Spleen (tissue), 11 donors: ENCODE measurements around the gene RAET1G. TPM values are rescaled to one million over a fixed set of nuclear protein-coding genes. Genes with fewer than 3 reads are reported as not detected.
"Not testable (repeated sequence)": the region's sequence is repeated elsewhere in the genome, so short reads cannot be mapped to it uniquely, and the experiment has no call there.

Experiments used
- DNase-seq: peaks from one replicate; pipeline ENCODE4 v3.0.0-alpha.2; 2020
- H3K27ac ChIP-seq, 8 donors: fragments of 200-600 bp; sonication (generic) in 7 of 8; 1 replicate in 4 of 8; 2 replicates in 4 of 8; pipeline versions ENCODE4 v1.5.0 to v1.8.0; 2016 to 2021; ENCODE audit warnings: inconsistent platforms in 4 of 8, mild to moderate bottlenecking in 4 of 8, moderate library complexity in 1 of 8
- H3K27me3 ChIP-seq, 7 donors: fragments of 200-600 bp; sonication (generic) in 6 of 7; replicated peaks in 1 of 7; 1 replicate in 4 of 7; 2 replicates in 3 of 7; pipeline versions ENCODE4 v1.5.0 to v1.8.0; 2016 to 2021; ENCODE audit warnings: inconsistent platforms in 3 of 7, mild to moderate bottlenecking in 1 of 7
- H3K36me3 ChIP-seq, 6 donors: fragments of 200-600 bp; sonication (generic) in 5 of 6; 1 replicate in 4 of 6; 2 replicates in 2 of 6; pipeline versions ENCODE4 v1.5.0 to v1.8.0; 2016 to 2021; ENCODE audit warnings: inconsistent platforms in 2 of 6
- H3K4me1 ChIP-seq, 6 donors: fragments of 200-600 bp; sonication (generic) in 5 of 6; 1 replicate in 3 of 6; 2 replicates in 3 of 6; pipeline versions ENCODE4 v1.5.0 to v1.8.0; 2016 to 2021; ENCODE audit warnings: inconsistent platforms in 3 of 6
- H3K4me3 ChIP-seq, 8 donors: fragments of 200-600 bp; sonication (generic) in 7 of 8; 1 replicate in 4 of 8; 2 replicates in 4 of 8; pipeline versions ENCODE4 v1.5.0 to v1.8.0; 2016 to 2021; ENCODE audit warnings: inconsistent platforms in 4 of 8, mild to moderate bottlenecking in 4 of 8, moderate library complexity in 2 of 8
- H3K9me3 ChIP-seq, 8 donors: fragments of 200-600 bp; sonication (generic) in 7 of 8; 1 replicate in 4 of 8; 2 replicates in 4 of 8; pipeline versions ENCODE4 v1.5.0 to v1.8.0; 2016 to 2021; ENCODE audit warnings: inconsistent platforms in 4 of 8
- POLR2A ChIP-seq, 3 donors: fragments of 450-650 bp; IDR thresholded peaks; one replicate each; pipeline ENCODE4 v1.5.1; 2017; ENCODE audit warnings: antibody characterized with exemption in 3 of 3, mild to moderate bottlenecking in 1 of 3
- POLR2AphosphoS5 ChIP-seq, 3 donors: sonication (generic); formaldehyde crosslinking; IDR thresholded peaks; one replicate each; pipeline ENCODE4 v1.5.1; 2017; ENCODE audit warnings: antibody characterized with exemption in 3 of 3
- WGBS, 5 donors: extraction: QIAGEN DNeasy Blood & Tissue Kit in 3 of 5; methylation state at CpG; one replicate each; pipeline versions ENCODE4 v1.1.5 to v1.1.7; 2013 to 2018; 5-methylcytosine and 5-hydroxymethylcytosine counted together
- intact Hi-C: fragments of 100-400 bp; cut with DNase I; formaldehyde crosslinking; loops from one replicate; pipeline ENCODE4 v1.15.0; 2023; ENCODE audit warnings: low total_unique reads
- polyA plus RNA-seq, 3 donors: library from polyadenylated mRNA; stranded (reverse); fragments of 200-250 nt; gene quantifications; one replicate each; pipeline ENCODE4 v1.2.1, GENCODE V29; 2013
- total RNA-seq, 7 donors: library from RNA; depleted of rRNA in 3 of 7; stranded (reverse); fragments of >200 nt in 3 of 7; fragmentation: NEBNext Ultra II Directional in 4 of 7; extraction: Animal tissue kit (Norgen Biotek cat#: 25700) in 4 of 7; gene quantifications; one replicate each; pipeline versions ENCODE4 v1.1.0 to v1.2.1, GENCODE V29; 2016 to 2021
- TF ChIP-seq, protein P1 (sequence below), 11 experiments: fragments of 200-600 bp in 7 of 11; fragments of 450-650 bp in 4 of 11; sonication (generic) in 4 of 11; IDR thresholded peaks in 8 of 11; conservative IDR thresholded peaks in 3 of 11; 1 replicate in 7 of 11; 2 replicates in 4 of 11; pipeline versions ENCODE4 v1.4.0 to v1.8.0; 2016 to 2021; ENCODE audit warnings: antibody characterized with exemption in 11 of 11, inconsistent platforms in 4 of 11, mild to moderate bottlenecking in 1 of 11
- donor health status: healthy with polysubstance abuse.
- donor health status: DM: no; HTN: no; CAD: no; lungs with moderate emphysema.
- donor health status: DM: no; HTN: no; CAD: no.
- donor health status: Bipolar disorder and iron deficiency.
- donor health status: healthy.
- donor health status: DM: no; HTN: no; CAD: no.
- donor health status: DM: yes; HTN: yes; CAD: no.

The RAET1G gene
- total and polyA plus RNA-seq, 10 donors: 0.09 to 1.2 TPM; not detected in 8

DNA sequence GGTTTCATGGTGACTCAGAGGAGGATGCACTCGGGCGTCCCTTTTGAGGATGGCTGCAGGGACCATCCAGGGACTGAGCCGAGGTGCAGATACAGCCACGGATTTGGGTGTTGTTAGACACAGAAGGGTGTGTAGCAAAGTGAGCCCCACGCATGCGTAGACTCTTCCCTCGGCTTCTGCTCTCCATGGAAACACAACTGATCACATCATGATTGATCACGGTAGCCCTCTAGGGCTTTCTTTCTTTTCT, 40.2 kb upstream of the RAET1G start:
- Histone ChIP-seq H3K27ac (no peak overlapping the region), H3K9me3 (no peaks in the 10 kb centered on the region), H3K4me3 (peak overlapping the region; percentile 36 to 79 (median 57)), H3K4me1 (peaks cover 3 to 30% (median 26%) of the 10 kb centered on the region in 6 donors), H3K27me3 (peaks cover 7 to 99% (median 55%) of the 10 kb centered on the region in 7 donors), H3K36me3 (no peaks in the 10 kb centered on the region)
- 13 to 19% (median 15%) methylated on average over 8 of the region's 8 CpGs for WGBS, 5 donors
- intact Hi-C loops: no loop called here
- DNase-seq: no peak
- no peak for TF ChIP-seq POLR2AphosphoS5 (IDR thresholded peaks at IDR 0.05)
- no peak for TF ChIP-seq POLR2A (IDR thresholded peaks at IDR 0.05)
- TF ChIP-seq, protein P1, sequence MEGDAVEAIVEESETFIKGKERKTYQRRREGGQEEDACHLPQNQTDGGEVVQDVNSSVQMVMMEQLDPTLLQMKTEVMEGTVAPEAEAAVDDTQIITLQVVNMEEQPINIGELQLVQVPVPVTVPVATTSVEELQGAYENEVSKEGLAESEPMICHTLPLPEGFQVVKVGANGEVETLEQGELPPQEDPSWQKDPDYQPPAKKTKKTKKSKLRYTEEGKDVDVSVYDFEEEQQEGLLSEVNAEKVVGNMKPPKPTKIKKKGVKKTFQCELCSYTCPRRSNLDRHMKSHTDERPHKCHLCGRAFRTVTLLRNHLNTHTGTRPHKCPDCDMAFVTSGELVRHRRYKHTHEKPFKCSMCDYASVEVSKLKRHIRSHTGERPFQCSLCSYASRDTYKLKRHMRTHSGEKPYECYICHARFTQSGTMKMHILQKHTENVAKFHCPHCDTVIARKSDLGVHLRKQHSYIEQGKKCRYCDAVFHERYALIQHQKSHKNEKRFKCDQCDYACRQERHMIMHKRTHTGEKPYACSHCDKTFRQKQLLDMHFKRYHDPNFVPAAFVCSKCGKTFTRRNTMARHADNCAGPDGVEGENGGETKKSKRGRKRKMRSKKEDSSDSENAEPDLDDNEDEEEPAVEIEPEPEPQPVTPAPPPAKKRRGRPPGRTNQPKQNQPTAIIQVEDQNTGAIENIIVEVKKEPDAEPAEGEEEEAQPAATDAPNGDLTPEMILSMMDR (IDR thresholded peaks at IDR 0.05 in 8 of 11, conservative IDR thresholded peaks at IDR 0.05 in 3 of 11): no peak

DNA sequence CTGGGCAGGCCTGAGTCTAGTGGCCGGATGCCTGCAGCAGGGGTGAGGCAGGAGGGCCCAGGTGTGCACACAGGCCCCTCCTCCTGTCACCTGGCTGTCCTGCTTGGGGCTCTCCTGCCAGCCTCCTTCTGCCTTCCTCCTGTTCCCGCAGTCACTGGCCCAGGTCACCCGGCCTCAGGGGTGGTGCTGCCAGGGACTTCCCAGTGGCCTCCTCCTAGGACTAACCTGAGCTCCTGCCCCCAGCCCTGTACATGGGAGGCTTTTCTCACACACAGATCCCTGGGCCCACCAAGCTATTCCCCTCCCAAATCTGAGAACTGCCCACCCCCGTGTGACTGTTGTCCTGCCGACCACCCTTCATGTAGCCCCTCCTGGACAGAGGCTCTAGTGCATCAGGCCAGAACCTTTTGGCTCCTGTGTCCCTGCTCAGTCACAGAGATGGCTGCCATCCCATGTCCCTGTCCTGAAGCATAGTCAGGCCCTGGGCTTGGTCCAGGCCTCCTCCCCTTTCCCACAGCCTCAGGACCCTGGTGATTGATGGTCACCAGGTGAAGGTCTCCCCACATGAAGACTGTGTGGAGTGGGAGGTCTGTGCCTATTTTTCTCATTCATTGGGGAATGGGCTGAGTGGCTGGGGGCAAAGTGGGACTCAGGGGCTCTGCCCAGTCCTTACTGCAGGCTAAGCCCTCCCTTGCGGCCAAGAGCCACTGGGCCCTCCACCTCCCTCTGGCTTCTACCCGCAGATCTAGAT, 39.7 kb upstream of the RAET1G start:
- Histone ChIP-seq H3K36me3 (no peaks in the 10 kb centered on the region), H3K27me3 (peaks cover 7 to 99% (median 55%) of the 10 kb centered on the region in 7 donors), H3K27ac (no peak overlapping the region), H3K4me1 (peaks cover 3 to 30% (median 26%) of the 10 kb centered on the region in 6 donors), H3K4me3 (peak overlapping the region in 6 of 8 donors; percentile 54 to 79 (median 59)), H3K9me3 (no peaks in the 10 kb centered on the region)
- no peak for DNase-seq
- intact Hi-C loops: no loop called here
- TF ChIP-seq, protein P1 (IDR thresholded peaks at IDR 0.05 in 8 of 11, conservative IDR thresholded peaks at IDR 0.05 in 3 of 11): no peak
- TF ChIP-seq POLR2AphosphoS5 (IDR thresholded peaks at IDR 0.05) (no peak), POLR2A (IDR thresholded peaks at IDR 0.05) (no peak)
- 61 to 81% (median 71%) methylated on average over 6 to 7 of the region's 7 CpGs for WGBS, 5 donors

DNA sequence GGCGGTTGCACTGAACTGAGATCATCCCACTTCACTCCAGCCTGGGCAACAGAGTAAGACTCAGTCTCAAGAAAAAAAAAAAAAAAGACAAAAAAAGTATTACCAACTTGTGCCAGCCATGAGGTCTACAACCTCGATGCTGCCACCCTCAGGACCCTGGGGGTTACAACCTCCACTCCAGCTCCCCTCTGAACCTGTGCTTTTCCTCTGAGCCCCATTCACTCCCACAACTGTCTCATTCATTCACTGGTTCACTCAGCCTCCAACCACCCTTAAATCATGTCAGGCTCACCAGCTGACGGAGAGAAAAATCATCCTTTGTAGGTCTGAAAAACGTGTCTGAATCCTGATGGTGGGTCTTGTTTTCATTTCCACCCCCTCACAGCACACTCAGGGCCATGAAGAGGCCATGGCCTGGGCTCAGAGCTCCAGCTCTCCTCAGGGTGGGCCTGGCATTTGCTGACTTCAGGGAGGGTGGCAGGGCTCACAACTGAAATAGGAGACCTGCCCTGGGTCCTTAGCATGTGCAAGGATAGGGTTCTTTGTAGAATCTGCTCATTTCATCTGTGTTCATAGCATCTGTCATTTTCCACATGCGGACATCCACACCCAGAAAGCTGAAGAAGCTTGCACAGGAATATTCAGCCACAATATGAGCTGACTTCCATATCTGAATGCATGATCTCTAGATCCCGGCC, 39.0 kb upstream of the RAET1G start:
- no peak overlapping the region for H3K27ac ChIP-seq
- H3K36me3 ChIP-seq: no peaks in the 10 kb centered on the region
- H3K4me1 ChIP-seq: peaks cover 3 to 30% (median 26%) of the 10 kb centered on the region in 6 donors
- TF ChIP-seq POLR2AphosphoS5 (IDR thresholded peaks at IDR 0.05) (no peak), POLR2A (IDR thresholded peaks at IDR 0.05) (no peak)
- TF ChIP-seq, protein P1 (IDR thresholded peaks at IDR 0.05 in 8 of 11, conservative IDR thresholded peaks at IDR 0.05 in 3 of 11): peak in 3 of 11 experiments; percentile 14 to 37 (median 27)
- H3K9me3 ChIP-seq: no peaks in the 10 kb centered on the region
- H3K27me3 ChIP-seq: peaks cover 7 to 99% (median 56%) of the 10 kb centered on the region in 7 donors
- DNase-seq: no peak
- intact Hi-C loops: no loop called here
- WGBS, 5 donors: 60 to 71% (median 62%) methylated on average over 6 of the region's 6 CpGs
- no peak overlapping the region for H3K4me3 ChIP-seq

DNA sequence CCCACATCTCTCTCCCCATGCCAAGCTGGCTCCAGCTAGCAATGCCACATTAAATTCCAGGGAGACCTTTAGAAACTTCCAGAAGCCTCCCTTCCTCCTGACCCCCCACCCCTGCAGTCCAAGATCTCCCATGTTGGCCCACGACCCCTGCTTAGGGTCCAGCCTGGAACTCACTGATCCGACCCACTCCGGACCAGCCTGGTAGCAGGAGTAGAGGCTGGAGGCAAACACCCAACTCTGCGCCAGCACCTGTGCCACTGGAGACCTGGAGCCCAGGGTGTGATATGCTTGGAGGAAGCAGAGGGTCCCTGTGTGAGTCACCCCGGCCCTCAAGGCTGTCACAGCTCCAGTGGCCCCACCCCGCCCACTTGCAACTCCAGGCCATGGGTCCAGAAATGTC, 37.6 kb upstream of the RAET1G start:
- TF ChIP-seq POLR2AphosphoS5 (IDR thresholded peaks at IDR 0.05): no peak
- TF ChIP-seq POLR2A (IDR thresholded peaks at IDR 0.05): no peak
- TF ChIP-seq, protein P1 (IDR thresholded peaks at IDR 0.05 in 8 of 11, conservative IDR thresholded peaks at IDR 0.05 in 3 of 11): no peak
- peaks cover 7 to 100% (median 65%) of the 10 kb centered on the region in 7 donors for H3K27me3 ChIP-seq
- WGBS, 5 donors: 72 to 86% (median 82%) methylated on average over 6 of the region's 6 CpGs
- H3K4me1 ChIP-seq: peaks cover 3 to 29% (median 26%) of the 10 kb centered on the region in 6 donors
- H3K9me3 ChIP-seq: no peaks in the 10 kb centered on the region
- no peaks in the 10 kb centered on the region for H3K36me3 ChIP-seq
- H3K4me3 ChIP-seq: no peak overlapping the region
- no peak overlapping the region for H3K27ac ChIP-seq
- intact Hi-C loops: no loop called here
- DNase-seq: no peak

DNA sequence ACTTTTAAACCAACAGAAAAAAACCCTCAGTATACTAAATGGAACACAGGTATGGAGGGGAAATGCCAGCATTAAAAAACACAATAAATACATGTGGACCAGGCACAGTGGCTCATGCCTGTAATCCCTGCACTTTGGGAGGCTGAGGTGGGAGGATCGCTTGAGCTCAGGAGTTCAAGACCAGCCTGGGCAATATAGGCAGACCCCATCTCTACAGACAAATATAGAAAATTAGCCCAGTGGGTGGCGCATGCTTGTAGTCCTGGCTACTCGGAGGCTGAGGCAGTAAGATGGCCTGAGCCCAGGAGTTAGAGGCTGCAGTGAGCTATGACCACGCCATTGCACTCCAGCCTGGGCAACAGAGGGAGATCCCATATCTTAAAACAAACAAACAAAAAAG, 36.9 kb upstream of the RAET1G start:
- H3K9me3 ChIP-seq, DNase-seq, H3K36me3 ChIP-seq, H3K4me3 ChIP-seq, intact Hi-C loops, H3K27ac ChIP-seq: not testable (repeated sequence)
- H3K4me1 ChIP-seq: peaks cover 3 to 22% (median 19%) of the 10 kb centered on the region in 6 donors
- H3K27me3 ChIP-seq: peaks cover 7 to 100% (median 62%) of the 10 kb centered on the region in 7 donors
- 79 to 98% (median 84%) methylated on average over 2 to 4 of the region's 4 CpGs for WGBS, 5 donors

DNA sequence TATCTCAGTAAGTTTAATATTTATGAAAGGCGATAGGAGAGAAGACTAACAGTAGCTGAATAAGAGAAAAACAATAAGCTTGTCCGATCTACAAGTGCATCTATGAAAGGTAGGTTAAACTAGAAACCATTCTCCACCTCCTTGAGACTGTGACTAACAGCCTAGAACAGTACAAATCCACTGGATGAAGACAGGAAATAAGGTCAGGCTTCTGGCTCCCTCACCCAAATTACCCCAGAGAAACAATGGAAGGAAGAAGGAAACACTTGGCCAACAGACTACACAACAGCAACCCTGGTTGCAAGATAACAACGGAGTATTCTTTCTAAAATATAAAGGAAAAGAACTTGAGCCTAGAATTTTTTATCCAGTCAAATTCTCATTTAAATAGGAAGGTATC, 35.2 kb upstream of the RAET1G start:
- H3K9me3 ChIP-seq, H3K4me3 ChIP-seq, H3K36me3 ChIP-seq, intact Hi-C loops, H3K27ac ChIP-seq, DNase-seq: not testable (repeated sequence)
- H3K4me1 ChIP-seq: peaks cover 2 to 13% (median 8%) of the 10 kb centered on the region in 6 donors
- H3K27me3 ChIP-seq: peaks cover 3 to 100% (median 57%) of the 10 kb centered on the region in 7 donors
- WGBS, 5 donors: 40 to 55% (median 49%) methylated on average over 3 of the region's 3 CpGs
